Renal cortex interstitium (tissue), 11 donors: ENCODE measurements around the gene KREMEN2. TPM values are rescaled to one million over a fixed set of nuclear protein-coding genes. Genes with fewer than 3 reads are reported as not detected.
"Not testable (repeated sequence)": the region's sequence is repeated elsewhere in the genome, so short reads cannot be mapped to it uniquely, and the experiment has no call there.

Experiments
- DNase-seq, 11 donors: peaks; one replicate each; pipeline ENCODE4 v3.0.0-alpha.2; 2013; ENCODE audit warnings: low read depth in 9 of 11, low spot score in 4 of 11; ENCODE audit errors: extremely low read depth in 1 of 11
- polyA plus RNA-seq, 3 donors: library from polyadenylated mRNA; unstranded; fragments of 120-200 nt; gene quantifications; one replicate each; pipeline ENCODE4 v1.2.1, GENCODE V29; 2013; ENCODE audit not compliant: insufficient read length in 3 of 3

The KREMEN2 gene
- polyA plus RNA-seq, 3 donors = 1.3 to 2.6 (median 2.0) TPM

DNA sequence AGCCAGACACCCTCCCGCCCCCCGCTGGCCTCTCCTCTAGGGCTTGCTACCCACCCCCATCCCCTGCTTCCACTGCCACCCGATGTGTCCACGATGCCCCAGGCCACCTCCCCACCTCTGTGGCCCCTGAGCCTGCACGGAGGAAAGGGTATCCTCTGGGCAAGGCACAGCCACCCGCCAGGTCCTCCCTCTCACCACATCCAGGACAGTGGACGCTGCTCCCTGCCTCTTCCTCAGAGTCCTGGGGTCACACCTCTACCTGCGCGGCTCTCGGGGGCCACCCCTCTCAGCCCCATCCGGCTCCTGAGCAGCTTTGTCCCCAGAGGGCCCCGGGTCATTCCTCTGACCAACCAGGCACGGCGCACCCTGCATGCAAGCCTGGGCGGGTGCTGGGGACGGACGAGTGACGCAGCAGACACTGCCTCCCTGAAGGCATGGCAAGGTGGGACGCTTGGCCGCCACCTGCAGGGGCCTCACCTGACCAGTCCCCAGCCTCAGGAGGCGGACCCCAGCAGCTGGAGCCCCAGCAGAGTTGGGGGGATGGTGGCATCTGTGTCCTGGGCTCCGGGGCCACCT is 27.6 kb upstream of the KREMEN2 start:
- DNase-seq = no peak

DNA sequence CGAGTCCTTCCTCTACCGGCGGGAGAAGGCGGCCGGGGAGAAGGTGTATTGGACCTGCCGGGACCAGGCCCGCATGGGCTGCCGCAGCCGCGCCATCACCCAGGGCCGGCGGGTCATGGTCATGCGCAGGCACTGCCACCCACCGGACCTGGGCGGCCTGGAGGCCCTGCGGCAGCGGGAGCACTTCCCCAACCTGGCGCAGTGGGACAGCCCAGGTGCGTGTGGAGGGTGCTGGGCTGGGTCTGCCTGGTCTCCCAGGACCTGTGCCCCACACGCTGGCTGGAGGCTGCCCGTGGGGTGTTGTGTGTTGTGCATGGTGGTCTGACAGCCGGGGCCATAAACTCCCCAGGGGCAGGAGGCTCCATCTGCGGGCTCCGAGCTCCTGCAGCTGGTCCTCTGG is 26.9 kb upstream of the KREMEN2 start:
- no peak for DNase-seq

DNA sequence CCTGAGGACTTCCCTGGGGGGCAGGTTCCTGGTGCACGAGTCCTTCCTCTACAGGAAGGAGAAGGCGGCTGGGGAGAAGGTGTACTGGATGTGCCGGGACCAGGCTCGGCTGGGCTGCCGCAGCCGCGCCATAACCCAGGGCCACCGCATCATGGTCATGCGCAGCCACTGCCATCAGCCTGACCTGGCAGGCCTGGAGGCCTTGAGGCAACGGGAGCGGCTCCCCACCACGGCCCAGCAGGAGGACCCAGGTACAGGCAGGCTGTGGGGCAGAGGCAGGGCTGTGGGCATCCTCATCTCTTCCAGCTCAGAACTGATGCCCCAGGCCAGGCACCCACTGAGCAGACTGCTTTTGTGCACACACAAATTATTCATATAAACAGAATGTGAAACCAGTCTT is 25.9 kb upstream of the KREMEN2 start:
- no peak for DNase-seq

DNA sequence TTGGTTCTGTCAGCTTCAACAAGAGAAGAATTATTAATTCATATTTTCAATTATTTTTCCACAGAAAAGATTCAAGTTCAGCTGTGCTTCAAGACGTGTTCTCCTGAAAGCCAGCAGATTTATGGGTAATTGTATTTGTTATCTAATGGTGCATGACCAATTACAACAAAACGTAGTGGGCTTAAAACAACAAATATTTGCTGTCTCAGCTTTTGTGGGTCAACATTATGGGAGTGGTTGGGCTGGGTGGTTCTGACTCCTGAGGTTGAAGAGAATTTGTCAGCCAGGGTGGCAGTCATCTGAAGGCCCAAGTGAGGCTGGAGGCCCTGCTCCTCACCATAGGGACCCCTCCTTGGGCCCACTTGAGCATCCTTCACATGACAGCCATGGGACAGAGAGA is 24.1 kb upstream of the KREMEN2 start:
- no peak for DNase-seq

DNA sequence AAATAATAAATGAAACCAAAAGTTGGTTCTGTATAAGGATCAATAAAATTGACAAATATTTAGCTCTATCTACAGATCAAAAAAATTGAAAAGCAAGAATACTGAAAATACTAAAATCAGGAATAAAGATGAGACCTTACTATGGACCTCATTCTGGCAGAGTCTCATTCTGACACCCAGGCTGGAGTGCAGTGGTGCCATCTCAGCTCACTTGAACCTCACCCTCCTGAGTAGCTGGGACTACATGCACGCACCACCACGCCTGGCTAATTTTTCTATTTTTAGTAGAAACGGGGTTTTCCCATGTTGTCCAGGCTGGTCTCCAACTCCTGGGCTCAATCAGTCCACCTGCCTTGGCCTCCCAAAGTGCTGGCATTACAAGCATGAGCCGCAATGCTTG is 22.0 kb upstream of the KREMEN2 start:
- DNase-seq = no peak

DNA sequence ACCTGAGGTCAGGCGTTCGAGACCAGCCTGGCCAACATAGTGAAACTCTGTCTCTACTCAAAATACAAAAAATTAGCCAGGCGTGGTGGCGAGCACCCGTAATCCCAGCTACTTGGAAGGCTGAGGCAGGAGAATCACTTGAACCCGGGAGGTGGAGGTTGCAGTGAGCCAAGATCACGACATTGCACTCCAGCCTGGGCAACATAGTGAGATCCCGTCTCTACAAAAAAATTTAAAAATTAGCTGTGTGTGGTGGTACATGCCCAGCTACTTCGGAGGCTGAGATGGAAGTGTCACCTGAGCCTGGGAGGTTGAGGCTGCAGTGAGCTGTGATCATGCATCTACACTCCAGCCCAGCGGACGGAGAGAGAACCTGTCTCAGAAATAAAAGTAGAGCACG is 20.4 kb upstream of the KREMEN2 start:
- not testable (repeated sequence) for DNase-seq

DNA sequence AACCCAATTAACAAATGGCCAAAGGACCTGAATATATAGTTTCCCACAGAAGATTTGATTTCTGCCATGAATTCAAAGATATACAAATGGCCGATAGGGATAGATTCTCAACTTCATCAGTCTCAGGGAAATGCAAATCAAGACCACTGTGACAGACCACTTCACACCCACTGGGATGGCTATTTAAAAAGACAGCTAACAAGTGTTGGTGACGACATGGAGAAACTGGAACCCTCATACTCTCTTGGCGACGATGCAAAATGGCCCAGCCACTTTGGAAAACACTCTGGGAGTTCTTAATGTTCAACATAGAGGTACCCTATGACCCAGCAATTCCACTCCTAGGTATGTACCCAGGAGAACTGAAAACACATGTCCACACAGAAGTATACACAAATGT is 17.4 kb upstream of the KREMEN2 start:
- DNase-seq = no peak

DNA sequence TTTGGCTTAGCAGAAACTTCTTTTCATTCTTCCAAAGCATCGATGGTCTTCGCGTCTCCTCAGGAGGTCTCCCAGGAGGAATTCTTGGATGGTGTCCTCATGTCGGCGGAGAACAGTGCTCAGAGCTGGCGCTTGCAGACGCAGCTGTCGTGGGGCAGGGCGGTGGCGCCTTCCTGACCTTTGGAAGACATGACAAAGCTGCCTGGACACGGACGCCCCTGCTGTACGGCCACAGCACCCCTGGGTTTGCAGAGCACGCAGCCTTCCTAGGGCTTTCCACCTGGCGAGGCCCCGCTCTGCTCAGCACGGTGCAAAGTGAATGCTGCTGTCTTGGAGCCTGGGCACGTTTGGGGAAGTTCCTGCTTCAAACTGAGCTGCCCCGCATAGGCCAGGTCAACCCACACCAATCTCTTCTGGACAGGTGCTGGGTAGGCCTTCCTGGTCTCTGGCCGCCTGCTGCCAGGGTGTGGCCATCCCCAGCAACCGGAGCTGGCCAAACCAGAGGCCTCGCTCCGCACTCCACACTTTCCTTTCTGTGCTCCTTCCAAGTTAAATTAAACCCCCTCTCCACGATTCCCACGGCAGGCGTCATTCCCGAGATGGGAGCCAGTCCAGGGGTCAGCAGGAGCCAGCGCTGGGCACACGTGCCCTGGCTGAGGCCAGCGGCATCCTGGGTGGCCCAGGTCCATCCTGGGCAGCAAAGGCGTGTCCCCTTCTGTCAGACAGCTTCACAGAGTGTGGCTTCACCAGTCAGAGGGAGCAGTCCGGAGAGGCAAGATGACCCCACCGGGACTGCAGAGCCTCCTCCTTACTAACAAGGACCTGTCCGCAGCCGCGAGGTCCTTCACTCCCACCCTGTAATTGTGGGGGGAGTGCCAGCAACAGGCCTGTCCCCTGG is 15.0 kb upstream of the KREMEN2 start:
- no peak for DNase-seq

DNA sequence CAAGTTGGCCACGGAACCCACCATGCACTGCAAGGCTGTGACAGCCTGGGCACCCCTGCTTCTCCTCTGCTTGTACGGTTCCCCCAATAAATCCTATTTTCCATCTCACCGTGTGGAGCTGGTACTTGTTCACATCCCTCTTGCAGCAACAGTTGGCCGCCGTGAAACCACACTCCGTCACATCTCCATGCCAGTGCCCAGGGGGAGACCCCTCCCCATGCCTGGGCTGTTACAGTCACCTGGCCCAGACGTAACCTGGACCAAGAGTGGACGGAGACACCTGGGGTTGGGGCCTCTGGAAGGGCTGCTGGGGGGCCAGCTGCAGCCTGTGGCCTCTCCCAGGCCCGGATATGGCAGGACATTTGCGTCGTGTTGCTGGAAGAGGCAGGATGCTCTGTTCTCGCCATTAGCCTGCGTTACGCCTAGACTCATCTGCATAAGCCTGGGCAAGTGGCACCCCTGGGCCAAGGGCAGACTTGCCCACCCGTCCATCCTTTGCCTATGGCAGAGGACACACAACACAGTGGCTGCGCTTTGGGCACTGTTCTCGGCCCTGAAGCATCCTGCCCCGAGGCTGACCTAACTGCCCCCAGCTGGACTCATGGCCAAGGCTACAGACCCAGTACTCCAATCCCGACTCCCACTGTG is 14.2 kb upstream of the KREMEN2 start:
- no peak for DNase-seq

DNA sequence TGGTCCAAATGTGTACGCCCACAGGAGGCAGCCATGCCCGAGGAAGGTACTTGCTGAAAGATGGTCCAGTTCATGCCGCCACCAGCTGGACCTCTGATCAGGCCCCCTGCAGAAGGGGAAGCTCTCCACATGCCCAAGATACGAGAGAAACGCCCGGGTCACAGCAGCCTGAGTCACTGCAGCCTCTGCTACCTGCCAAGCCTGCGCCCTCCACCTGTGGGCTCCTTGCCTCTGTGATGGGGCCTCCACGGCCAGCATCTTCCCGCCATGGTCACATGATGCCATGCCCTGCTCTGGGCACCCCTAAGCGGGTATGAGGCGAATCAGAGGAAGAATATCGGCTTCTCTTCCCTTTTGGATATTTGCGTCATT is 13.7 kb upstream of the KREMEN2 start:
- no peak for DNase-seq

DNA sequence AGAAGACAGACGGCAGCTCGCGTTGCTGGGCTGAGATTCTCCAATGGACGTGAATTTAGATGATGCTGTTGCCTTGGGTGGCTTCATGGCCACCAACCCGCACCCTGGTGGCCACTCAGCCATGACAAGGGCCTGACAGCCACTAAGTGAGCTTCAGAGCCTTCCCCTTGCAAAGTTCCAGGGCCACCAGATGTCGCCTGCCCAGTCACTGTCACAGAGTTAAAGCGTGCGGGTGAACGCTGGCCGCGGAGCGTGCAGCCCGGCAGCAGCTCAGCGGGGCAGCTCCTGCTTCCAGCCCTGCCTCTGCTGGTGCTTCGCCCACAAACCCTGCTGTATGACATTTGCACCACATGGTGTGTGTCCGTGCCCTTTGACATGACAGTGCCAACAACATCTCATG is 13.3 kb upstream of the KREMEN2 start:
- DNase-seq = no peak

DNA sequence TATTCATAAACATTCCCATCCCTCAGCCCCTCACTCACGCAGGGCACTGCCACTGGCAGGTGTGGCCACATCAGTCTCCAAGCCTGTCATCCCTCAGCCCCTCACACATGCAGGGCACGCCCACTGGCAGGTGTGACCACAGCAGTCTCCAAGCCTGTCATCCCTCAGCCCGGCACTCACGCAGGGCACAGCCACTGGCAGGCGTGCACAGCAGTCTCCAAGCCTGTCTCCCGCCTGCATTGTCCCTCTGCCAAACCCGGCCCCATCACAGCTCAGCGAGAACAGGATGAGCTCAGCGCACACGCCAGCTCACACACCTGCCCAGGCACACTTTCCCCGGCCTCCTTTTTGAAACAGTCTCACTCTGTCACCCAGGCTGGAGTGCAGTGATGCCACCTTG is 11.4 kb upstream of the KREMEN2 start:
- no peak for DNase-seq

DNA sequence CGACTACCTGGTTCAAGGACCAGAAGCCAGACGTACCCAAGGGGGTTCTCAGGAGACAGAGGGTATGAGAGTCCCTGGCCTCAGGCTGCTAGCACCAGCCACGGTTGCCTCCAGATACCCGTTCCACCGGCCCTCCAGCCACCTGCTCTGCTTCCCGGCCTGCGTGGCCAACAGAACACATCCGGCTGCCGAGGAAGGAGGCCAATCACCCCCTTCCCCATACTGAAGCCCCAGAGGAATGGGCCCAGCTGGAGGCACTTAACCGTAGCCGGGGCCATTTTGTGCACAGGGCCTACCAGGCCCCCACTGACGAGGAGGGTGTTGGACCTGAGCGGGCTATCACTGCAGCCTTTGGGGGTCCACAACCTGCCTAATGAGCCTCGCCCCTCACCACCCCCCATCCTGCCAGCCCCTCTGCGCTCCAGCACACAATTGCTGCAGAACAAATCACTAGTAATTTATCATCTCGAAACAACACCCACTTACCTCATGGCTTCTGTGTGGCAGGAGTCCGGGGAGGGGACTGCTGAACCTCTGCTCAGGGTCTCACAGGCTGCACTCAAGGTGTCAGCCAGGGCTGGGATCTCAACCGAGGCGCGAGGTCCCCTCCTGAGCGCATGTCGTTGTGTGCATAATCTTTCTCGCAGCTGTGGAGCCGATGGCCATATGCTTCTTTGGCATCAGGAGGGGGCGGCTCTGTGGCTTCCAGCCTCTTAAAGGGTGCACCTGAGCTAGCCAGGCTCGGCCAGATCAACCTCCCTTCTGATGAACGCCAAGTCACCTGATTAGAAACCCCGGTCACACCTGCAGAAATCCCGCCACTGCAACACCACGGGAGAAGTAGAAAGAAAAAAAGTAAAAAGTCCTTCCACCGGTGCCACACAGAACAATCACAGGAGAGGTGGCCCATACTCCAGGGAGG is 10.1 kb upstream of the KREMEN2 start:
- DNase-seq = no peak

DNA sequence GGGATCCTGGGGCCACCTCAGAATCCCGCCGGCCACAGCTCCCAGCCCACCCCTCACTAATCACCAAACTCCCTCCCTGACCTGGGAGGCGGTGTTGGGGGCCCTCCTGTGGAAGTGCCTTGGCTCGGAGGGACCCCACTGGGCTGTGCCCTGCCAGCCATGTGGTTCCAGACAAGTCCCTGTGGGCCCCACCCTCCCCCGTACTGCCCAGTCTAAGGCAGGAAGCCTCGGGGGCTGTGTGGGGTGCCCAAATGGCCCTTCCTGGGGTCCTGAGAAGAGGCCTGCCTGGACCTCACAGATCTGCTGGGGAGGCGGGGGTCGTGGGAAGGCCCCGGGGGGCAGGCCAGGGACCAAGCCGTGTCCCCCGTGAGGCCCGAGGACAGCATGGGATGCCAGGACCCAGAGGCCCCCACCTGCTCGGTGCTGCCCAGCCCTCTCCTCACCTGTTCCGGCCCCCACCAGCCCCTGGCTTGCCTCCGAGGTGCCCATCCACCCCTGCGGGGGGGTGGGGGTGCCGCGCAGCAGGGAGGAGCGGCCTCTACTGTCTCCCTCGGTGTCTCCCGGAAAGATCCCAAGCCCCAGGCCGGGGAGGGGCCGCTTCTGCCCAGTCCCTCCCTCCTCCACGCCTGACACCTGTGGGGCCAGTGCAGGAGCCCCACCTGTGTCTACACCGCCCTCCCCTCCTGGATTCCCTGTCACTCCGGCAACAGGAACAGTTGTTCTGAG is 9.3 kb upstream of the KREMEN2 start:
- DNase-seq = no peak

DNA sequence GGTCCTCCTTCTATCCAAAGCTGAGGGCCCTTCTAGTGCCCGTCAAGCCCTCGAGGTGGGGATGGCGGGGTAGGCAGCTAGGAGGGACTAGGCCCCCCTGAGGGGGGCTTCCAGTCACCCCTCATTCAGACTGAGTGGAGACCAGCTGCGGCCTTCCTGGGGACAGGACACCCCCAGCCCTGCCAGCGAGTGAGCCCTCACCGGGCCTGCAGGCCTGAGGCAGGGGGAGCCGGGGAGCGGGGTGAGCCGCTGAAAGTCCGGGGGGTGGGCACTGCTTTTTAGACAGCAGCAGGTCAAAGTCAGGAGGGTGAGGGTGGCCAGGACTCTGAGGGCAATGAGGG is 8.7 kb upstream of the KREMEN2 start:
- DNase-seq = no peak

DNA sequence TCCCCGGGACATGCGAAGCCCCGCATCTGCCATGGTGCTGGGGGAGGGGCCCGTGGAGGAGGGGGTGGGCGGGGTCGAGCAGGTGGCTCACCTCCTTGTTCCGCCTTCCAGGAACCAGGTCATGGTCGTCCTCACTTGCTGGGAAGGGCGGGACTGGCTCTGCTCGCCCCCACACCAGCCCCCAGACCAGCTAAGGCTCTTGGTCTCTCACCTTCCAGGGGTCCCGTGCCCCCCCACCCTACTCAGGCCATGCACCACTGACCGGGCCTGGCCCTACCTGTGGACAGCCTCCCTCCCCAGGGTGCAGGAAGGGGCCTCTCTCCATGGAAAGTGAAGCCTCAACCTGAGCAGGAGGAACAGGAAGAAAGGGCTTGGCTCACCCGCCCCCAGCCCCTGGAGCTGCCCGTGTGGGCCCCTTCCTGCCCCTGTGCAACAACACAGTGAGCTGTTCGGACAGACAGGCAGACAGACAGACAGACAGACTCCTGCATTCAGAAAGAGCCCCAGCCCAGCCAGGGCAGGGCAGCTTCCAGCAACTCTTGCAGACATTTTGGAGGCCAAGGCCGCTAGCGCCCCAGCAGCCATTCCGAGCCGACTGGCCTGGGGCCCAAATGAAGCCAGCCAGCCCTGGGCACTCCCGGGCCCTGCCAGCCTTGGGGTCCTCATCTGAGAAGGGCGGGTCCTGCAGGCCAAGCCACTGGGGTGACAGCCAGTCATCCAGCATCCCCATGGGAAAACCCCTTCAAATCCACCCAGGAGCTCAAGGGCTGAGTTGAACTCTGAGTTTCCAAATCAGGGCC is 8.1 kb upstream of the KREMEN2 start:
- DNase-seq = no peak

DNA sequence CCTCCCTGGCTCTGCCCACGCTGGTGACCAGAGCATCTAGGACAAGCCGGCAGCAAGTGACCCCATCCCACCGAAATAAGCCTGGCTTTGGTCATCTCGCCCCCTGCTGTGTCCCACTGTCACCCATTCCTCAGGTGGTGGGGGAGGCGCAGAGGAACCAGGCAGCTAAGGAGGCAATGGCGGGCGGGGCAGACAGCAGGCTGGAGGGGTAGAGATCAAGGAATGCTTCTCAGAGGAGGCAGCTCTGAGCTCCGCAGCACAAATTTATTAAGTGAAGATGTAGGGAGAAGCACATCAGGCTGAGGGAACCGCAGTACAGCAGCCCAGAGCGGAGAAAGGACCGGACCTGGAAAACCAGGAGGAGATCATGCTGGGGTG is 7.5 kb upstream of the KREMEN2 start:
- DNase-seq = no peak

DNA sequence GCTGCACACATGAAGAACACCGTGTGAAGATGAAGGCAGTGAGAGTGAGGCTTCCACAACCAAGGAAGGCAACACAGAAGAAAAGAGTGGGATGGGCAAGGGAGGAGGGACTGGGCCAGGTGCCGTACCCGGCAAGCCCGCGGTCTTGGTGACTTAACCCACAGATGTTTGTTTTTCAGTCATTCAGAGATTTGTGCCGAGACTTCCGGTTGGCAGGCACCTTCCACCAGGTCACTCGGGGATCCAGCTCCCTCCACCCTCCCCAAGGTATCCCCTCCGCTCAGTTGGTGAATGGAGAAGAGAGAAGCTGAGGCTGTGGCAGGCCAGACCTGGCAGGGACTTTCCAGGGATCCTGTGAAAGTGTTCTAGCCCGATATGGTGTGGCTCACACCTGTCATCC is 4.9 kb upstream of the KREMEN2 start:
- no peak for DNase-seq
